ENCODE data around the gene RRP15.

Gene RRP15, protein sequence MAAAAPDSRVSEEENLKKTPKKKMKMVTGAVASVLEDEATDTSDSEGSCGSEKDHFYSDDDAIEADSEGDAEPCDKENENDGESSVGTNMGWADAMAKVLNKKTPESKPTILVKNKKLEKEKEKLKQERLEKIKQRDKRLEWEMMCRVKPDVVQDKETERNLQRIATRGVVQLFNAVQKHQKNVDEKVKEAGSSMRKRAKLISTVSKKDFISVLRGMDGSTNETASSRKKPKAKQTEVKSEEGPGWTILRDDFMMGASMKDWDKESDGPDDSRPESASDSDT

DNA sequence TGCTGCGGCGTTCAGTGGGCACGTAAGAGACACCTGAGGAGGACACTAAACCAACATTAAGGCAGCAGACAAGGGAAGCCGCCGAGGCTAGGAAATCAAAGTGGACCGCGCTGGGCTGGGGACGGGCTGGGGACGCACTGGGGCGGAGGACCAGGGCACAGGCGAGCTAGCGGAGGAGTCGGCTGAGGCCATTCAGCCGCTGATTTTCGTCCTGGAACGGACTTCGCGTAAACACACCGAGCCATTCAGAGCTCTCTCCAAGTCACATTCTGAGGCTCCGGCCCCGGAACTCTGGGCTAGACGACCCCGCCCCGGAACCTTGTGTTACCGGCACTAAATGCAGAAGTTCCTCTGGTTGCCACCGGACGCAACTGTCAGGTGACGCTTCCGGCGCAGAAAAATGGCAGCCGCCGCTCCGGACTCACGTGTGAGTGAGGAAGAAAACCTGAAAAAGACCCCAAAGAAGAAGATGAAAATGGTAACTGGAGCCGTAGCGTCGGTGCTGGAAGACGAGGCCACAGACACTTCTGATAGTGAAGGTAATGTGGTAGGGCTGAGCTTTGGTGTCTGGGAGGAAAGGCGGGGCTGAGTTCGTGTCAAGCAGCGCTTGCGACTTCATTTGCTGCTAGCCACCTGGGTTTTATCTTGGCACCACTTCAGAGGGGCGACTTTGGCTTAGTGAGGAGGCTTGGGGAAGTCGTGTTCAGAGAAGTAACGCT, at the start of gene RRP15:
Gene RRP15 (plus strand): TSS at position 377 of the 719 bp plus-strand sequence. CDS start 24 bp downstream, at position 401.
- peak; percentile 93 for DNase-seq

DNA sequence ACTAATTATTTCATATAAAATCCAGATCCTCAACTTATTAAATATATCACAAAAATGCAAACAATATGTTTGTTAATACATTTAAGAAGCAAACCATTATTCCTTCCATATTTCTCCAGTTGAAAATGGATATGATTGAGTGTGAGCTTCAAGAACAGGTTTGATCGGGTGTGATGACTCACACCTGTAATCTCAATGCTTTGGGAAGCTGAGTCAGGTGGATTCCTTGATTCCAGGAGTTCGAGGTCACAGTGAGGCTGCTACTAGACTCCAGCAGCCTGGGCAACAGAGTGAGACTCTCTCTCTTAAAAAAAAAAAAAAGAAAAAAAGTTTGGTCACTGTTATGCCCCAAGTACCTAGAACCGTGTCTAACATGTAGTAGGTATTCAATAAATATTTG, 42.9 kb upstream of the RRP15 start:
- DNase-seq = no peak

DNA sequence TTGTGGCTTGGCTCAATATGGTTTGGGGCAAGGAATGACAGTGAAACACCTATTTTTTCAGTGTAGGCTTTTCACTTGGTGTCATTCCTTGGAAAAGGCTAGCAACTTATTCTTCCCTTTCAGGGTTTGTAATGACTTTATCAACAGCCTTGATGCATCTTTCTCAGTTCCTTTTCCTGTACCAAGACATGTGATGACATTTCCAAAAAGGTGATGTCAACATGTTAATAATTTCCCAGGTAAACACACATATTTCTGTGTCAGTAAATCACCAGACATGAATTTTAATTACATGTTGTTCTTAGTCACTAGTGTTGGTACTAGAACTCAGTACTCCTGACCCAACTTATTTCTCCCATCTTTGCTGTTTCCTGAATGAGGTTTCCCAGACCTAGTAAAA, 37.8 kb upstream of the RRP15 start:
- no peak for DNase-seq

DNA sequence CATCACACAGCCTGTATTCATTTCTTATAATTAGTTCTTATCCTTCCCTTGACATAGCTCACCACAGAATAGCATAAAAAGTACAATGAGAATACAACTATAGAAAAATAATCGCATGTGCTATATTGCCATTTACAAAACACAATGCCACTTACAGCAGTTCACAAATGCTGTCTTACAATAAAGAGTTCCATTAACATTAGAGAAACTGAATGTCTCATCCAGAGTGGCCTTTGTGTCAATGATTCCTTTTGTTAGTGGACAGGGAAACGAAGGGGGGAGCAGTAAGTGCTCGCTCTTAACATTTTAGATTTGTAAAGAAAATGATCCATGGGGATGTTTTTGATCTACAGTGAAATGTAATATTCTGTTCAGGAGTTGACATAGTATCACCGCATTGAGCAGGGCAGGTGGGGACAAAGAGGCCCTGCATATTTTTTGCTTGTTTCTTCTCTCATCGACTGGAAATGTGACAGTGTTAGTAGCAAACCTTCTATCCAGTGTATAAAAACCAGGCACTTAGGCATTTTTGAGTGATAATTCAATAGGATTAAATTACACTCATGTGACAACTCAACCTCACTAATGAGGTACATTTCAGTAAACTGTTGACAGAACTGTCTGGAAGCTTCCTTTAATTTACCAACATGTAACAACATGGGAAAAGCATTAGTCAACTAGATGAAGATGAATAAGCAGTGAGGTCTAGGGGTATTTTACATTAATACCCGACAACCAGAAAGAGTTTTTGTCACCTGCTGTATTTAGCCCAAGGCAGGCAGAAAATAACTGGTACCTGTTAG, 35.6 kb upstream of the RRP15 start:
- no peak for DNase-seq

DNA sequence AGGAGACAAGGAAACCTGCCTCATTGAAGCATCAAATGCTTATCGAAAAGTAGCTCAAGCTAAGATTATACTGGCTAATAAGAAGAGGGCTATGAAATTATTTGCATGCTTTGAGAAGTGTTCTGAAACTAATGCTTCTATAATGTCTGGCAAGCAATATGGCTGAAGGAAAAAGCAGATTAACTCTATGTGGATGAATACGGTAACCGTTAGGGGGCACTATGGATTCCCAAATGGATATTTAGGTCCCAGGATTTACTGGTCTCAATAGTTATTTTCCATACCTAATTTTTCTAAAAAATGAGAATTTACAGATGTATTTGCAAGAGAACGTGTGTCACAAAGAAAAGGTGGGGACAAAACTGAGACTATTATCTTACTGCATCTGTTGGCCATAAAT, 34.6 kb upstream of the RRP15 start:
- no peak for DNase-seq

DNA sequence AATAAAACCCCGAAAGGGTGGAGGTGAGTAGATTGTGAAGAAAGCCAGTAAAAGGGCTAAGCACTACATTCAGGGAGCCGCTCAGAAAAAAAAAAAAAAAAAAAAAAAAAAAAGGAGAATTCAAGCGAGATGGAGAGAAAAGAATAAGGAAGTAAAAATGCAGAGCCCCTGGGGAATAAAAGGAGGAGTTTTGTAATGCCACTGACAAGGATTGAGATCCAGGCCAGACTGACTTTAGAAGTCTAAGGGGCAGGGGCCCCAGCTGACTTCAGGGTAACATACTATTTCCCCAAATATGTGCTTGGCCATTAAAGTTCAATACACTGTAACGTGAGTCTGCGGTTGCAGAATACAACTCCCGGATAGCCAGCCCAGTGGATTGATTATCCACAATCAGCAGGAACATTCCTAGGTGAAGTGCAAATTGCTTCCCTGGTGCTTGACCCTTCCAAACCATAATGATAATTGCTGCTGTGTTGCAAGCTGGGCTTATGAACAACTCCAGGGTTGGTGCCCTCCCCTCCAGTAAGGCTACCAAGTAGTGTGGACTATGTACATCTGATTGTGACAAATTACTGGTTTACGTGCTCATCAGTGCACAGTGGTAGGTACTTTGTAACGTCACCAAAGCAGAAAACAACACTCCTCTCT, 30.7 kb upstream of the RRP15 start:
- no peak for DNase-seq

DNA sequence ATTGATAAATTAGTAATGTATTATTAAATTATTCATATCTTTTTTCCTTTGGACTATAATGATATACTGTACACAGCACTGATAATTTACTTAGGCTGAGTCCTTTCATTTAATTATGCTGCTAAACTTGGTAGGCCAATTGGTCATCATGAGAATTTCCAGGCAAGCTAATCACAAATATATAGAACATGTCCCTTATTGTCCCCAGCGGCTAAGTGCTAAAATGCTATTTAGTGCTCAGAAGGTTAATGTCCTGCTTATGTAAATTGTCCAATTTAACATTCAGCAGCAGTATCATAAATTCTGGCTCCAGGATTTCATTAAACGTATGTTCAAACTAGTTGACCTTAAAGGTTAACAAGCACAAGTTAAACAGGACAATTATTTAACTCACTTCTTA, 30.0 kb upstream of the RRP15 start:
- no peak for DNase-seq

DNA sequence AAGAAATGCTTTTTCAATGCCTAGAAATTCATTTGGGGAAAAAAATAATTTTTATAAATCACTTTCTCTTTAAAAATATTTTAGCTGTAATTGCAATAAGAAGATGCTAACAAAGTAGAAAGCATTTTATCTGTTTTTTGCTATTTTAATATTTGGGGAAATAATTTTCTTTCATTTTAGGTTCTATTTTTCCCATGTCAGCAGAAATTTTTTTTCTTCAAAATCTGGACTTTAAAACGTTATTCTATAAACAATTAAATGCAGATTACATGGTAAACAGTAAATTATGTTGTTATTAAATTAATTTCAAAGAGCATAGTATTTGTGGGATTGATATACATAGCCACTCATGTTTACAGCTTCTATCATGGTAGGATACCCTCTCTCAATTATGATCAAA, 27.7 kb upstream of the RRP15 start:
- no peak for DNase-seq

DNA sequence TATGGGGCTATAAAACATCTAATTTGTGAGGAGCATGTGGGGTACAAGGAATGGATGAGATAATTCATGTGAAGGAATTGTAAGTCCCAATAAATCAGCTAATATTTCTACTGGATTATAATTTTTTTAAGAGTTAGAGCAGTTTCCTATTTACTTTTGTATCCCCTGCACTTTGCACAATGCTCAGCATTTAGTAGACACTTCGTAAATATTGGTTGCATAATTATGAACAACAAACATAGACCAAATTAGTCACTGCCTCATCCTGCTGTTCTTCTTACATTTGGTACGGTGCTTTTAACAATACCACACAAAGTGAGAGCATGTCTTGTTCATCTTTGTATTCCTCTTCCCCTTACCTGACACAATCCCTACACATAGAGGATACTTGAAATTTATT, 27.1 kb upstream of the RRP15 start:
- DNase-seq = no peak

DNA sequence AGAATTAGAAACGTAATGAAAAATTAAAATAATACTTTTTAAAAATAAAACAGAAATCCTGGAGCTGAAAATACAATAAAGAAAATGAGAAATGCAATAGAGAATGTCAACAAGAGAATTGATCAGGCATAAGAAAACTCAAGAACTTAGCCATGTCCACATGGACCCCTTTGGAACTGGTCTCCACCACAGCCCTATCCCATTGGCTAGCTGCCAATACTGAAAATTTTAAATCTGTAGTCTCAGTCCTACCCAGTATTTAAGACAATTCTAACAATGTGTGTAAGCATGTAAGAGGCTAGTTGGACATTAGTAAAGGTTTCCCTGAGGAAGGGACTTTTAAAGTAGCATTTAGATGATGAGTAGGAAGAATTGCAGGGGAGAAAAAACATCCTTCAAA, 25.8 kb upstream of the RRP15 start:
- no peak for DNase-seq

DNA sequence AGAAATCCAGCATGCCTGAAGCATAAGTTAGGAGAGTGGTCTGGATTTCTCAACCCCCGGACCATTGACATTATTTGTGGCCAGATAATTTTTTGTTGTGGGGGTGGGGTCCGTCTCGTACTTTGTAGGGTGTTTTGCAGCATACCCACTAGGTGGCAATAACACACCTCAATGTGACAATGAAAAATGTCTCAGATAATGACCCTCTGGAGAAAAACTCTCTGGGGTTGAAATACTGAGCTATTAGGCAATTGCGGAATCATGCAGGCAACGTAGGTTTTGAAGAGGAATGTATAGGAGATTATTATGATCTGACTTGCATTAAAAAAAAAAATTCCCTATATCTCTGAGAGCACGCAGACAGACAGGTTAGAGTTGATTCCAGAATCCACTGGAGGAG, 25.3 kb upstream of the RRP15 start:
- DNase-seq = no peak

DNA sequence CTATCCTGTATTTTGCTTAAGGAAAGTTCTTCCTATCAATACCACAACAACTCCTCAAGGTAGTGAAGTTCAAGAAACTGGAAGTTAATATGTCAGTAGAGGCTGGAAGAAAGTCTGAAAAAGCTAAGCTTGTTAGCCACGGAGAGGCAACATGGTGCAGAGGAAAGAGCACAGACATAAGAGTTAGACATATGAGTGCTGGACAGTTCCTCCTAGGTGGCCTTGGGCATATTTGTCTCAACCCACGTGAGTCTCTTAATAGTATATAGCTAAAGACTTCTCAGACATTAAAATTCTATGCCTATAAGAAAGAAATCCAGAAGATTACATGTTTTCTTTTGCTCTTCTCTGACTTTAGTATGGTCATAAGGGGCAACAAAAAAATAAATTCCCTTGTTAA, 22.8 kb upstream of the RRP15 start:
- DNase-seq = no peak

DNA sequence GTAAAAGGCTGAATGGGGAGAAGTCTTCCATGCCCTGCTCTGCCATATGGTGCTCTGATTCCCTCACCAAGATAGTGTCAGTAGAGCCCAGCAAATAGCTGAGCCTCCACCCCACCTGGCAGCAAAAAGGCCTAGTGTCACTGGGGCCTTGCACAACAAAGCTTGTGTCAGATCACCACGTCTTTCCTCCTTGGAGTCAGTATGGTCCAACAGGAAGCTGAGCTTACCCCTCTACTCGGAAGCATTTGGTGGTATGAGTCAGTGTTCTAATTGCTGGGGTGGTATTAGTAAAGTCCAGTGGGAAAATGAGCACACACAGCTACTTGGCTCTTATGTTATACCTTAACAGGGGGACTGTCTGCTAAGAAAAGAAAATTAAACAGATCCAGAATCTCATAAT, 18.7 kb upstream of the RRP15 start:
- no peak for DNase-seq

DNA sequence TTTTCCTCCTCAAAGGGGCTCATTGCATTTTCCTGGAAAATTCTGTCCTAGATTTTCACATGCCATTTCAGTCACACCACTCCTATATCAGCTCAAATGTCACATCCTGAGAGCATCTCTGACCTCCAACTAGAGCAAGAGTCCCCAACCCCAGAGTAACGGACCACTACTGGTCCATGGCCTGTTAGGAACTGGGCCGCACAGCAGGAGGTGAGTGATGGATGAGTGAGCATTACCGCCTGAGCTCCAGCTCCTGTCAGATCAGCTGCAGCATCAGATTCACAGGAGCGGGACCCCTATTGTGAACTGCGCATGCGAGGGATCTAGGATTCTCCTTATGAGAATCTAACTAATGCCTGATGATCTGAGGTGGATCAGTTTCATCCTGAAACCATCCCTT, 12.7 kb upstream of the RRP15 start:
- DNase-seq = no peak

DNA sequence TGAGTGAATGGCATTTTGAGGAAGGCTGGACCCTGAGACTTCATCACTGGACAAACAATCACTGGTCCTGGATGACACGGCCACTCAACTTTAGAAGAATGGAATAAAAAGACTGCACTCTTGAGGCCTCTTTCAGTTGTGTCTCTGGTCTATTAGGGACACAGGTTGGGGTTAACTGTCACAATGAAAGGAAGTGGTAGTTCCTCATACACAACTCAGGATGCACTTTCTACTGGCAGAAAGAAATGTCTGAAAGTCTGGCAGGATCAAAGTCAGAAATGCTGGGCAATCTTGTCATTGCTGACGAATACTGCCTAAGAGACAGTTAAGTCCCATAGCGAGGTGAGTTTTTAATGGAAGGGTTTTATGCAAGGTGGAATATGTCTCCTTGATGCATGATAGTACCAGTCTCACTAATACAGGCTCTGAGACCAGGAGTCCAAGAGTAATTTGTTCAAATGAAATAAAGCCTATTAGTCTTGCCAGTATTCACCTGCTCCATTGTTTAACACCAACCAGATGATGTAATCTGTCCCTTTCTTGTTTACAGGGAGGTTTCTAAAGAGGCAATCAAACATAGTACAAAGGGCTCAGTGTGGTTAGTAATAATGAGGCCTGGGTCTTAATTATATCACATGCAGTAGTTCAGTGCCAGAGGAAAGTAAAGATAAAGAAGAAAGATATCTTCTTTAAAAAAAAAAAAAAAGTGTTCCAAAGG, 11.2 kb upstream of the RRP15 start:
- DNase-seq = no peak

DNA sequence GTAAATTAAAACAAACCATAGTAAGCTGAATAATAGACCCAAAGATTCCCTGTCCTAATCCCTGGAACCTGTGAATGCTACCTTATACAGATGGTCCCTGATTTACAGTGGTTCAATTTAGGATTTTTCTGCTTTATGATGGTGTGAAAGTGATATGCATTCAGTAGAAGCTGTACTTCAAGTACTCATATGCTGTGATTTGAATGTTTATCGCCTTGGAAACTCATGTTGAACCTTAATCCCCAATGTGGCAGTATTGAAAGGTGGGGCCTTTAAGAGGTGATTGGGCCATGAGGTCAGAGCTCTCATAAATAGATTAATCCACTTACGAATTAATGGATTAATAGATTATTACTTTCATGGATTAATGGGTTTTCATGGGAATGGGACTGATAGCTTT, 10.6 kb upstream of the RRP15 start:
- no peak for DNase-seq

DNA sequence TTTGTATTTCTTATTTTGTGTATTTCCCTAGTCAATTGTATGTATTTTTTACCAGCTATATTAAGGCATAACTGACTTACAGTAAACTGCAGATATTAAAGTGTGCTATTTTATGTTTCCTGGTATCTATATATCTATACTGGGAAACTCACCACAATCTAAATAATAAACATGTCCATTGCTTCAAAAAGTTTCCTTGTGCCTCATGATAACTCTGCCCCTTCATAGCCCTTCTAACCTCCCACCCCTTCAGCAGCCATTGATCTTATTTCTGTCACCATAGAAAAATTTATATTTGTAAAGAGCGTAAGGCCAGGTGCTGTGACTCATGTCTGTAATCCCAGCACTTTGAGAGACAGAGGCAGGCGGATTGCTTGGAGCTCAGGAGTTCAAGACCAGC, 9.3 kb upstream of the RRP15 start:
- no peak for DNase-seq

DNA sequence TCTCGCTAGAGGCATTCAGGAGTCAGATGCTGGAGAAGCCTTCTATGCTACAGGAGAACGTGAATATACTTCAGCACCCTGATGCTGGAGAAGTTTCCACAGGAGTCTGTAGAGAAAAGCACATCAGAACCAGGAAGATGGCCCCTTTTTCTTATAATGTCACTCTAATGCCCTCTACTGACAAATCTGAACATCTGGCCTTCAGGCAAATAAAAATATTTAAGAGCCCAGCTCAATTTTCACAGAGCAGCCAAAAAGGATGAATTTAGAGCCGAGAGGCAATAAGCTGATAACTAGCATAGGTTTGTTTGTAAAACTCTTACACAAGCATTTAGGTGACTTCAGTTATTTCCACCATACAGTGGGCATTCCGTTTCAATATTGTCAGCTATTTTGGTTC, 3.8 kb upstream of the RRP15 start:
- DNase-seq = no peak

DNA sequence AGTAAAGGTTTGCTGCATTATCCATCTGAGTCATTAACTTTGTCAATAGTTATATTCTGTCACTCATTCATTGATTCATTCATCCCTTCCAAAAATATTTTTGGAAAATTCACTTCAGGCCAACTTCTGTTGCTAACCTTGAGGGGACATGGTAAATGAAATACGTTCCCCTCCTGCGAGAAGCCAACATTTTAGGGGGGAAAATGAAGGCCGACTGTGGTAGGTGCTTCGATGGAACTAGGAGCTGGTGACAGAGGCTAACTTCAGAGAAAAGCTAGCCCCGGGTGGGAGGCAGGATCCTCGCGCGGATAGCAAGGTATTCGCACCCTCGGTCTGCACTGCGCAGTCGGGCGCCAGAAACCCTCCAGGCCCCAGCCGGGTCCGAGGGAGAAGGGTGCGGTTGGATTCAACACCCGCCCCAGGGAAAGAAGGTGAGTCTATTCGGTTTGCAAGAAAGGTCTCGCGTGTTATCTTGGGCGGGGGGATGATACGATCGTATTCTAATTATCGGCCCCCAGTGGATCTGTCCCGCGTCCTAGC, 646 bp upstream of the RRP15 start:
- no peak for DNase-seq

DNA sequence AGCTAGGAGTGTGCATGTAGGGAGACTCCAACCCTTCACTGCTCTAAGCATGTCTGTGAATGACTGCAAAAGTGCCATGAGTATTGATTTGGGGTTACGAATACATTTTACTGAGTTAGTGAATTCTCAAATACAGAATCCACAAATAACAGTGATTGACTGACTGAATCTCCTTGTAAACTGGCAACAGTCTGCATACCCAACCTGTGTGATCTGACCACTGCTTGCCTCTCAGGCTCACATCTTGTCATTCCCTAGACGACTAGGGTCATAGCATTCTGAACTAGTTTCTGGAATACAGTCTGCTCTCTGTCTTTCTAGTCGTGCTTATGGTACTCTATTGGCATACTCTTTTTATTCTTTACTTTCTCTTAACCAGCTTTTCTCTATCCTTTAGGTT, 7.4 kb downstream of the RRP15 start:
- DNase-seq = no peak

DNA sequence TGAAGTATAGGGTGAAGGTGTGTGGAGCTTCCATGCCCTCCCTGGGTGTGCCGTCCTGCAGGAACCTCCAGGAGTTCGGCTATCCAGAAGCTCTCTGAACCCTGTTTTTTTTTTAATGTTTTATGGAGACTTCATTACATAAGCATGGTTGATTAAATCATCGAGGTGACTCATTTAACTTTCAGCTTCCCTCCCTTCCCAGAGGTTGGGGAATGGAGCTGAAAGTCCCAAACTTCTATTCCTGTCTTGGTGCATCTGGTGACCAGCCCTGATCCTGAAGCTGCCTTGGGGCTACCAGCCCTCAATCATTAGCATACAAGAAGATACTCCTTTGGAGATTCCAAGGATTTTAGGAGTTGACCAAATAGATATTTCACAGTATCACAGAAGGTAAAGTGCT, 9.5 kb downstream of the RRP15 start:
- no peak for DNase-seq

DNA sequence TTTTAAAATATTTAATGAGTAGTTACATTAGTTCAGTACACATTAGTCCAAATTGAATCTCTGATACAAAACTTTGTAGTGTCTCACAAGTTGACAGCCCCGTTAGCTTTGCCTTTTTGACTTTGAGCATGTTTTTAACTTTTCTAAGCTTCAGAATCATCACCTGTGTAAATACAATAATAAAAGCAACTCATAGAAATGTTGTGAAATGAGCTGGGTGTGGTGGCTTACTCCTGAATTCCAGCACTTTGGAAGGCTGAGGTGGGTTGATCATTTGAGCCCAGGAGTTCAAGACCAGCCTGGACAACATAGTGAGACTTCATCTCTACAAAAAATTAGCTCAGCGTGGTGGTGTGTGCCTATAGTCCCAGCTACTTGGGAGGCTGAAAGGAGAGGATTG, 11.1 kb downstream of the RRP15 start:
- DNase-seq = no peak

DNA sequence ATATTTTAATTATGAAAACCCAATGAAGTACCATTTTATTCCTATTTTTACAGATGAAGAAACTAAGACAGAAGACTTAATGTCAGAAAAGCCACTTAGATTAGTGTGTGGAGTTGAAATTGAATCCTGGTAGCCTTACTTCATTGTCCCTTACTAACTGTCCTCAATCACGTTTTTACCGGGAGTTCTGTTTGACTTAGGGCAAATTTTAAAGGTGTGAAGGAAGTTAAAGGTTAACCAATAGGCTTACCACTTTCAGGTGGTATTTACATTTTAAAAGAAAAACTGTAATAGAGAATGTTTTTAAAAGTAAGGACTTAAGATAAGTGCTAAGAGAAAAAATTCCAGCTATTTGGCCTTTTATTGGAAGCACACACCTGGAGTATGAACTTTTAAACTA, 12.4 kb downstream of the RRP15 start:
- no peak for DNase-seq
